Measurements from ENCODE around the gene CCDC187.

GRCh38 chr9:136201609-136202453 lies 102.1 kb downstream of the CCDC187 start:
- TF ChIP-seq CTCF (IDR thresholded peaks at IDR 0.05; ENCODE audit: low read depth, low read length, poor library complexity, severe bottlenecking) = no peak
- TF ChIP-seq EZH2phosphoT487 (IDR thresholded peaks at IDR 0.05; ENCODE audit: borderline replicate concordance, low read length) = no peak
